Measurements from ENCODE around the gene VWCE.

GRCh38 chr11:61334434-61335354, 39.6 kb upstream of the VWCE start:
- no peak for TF ChIP-seq CTCF (IDR thresholded peaks at IDR 0.05; ENCODE audit: low read depth, low read length, poor library complexity, severe bottlenecking)
- no peak for TF ChIP-seq EZH2phosphoT487 (IDR thresholded peaks at IDR 0.05; ENCODE audit: borderline replicate concordance, low read length)
